OCI-LY7 (cell line): ENCODE data around the gene NSRP1. TPM values are rescaled to one million over a fixed set of nuclear protein-coding genes. Genes with fewer than 3 reads are reported as not detected.

Experiments used
- BruUV-seq: library from RNA; stranded (reverse); fragments of 400-500 nt; replicated peaks from 2 replicates; lab custom pipeline; 2021; lab: Mats Ljungman, UMichigan
- CTCF ChIA-PET: fragments of 300-600 bp; sonication (Branson Sonifier 250); formaldehyde crosslinking; loops from one replicate; lab custom pipeline; 2022; ENCODE audit warnings: antibody characterized with exemption; ENCODE audit not compliant: unreplicated experiment; lab: Charles Lee
- POLR2A ChIA-PET: fragments of 300-600 bp; sonication (Branson Sonifier 250); formaldehyde crosslinking; loops from one replicate; lab custom pipeline; 2022; ENCODE audit warnings: antibody characterized with exemption; lab: Charles Lee
- DNase-seq: peaks from one replicate; pipeline ENCODE4 v3.0.0-alpha.2; 2015; ENCODE audit warnings: low spot score
- H2AFZ ChIP-seq: fragments of 200-600 bp; sonication (generic), shearing (Covaris generic); 2 replicates; pipeline ENCODE4 v1.6.1; 2014; ENCODE audit warnings: mild to moderate bottlenecking, antibody characterized with exemption, low read length, moderate library complexity
- H3K27ac ChIP-seq: fragments of 200-600 bp; sonication (generic); 2 replicates; pipeline ENCODE4 v1.5.1; 2014; ENCODE audit warnings: mixed run types, low read depth, mild to moderate bottlenecking, moderate library complexity, low read length, inconsistent platforms; ENCODE audit not compliant: poor library complexity, severe bottlenecking
- H3K36me3 ChIP-seq: fragments of 200-600 bp; sonication (generic); 2 replicates; pipeline ENCODE4 v1.6.1; 2014; ENCODE audit warnings: mild to moderate bottlenecking, antibody characterized with exemption, low read length, moderate library complexity, mixed read lengths; ENCODE audit not compliant: insufficient read depth
- H3K4me1 ChIP-seq: fragments of 200-600 bp; sonication (generic); 2 replicates; pipeline ENCODE4 v1.5.1; 2014; ENCODE audit warnings: mild to moderate bottlenecking, low read length; ENCODE audit not compliant: insufficient read depth, poor library complexity, severe bottlenecking
- H3K4me2 ChIP-seq: fragments of 200-600 bp; sonication (generic); 2 replicates; pipeline ENCODE4 v1.6.1; 2014; ENCODE audit warnings: mild to moderate bottlenecking, low read length
- H3K4me3 ChIP-seq: fragments of 200-600 bp; sonication (generic); 2 replicates; pipeline ENCODE4 v1.5.1; 2014; ENCODE audit warnings: mild to moderate bottlenecking, low read depth, low read length; ENCODE audit not compliant: poor library complexity, severe bottlenecking
- H3K79me2 ChIP-seq: fragments of 200-600 bp; sonication (generic); 2 replicates; pipeline ENCODE4 v1.6.1; 2016; ENCODE audit warnings: low read depth, mild to moderate bottlenecking, low read length, moderate library complexity, mixed read lengths; ENCODE audit not compliant: insufficient read depth
- H3K9me2 ChIP-seq: fragments of 200-600 bp; sonication (generic); 2 replicates; pipeline ENCODE4 v1.6.1; 2016; ENCODE audit warnings: mild to moderate bottlenecking, low read length, mixed read lengths; ENCODE audit not compliant: insufficient read depth
- H3K9me3 ChIP-seq: fragments of 200-600 bp; sonication (generic); 2 replicates; pipeline ENCODE4 v1.6.1; 2014; ENCODE audit warnings: mild to moderate bottlenecking, mixed run types, low read length, mixed read lengths
- H4K20me1 ChIP-seq: fragments of 200-600 bp; sonication (generic); 2 replicates; pipeline ENCODE4 v1.6.1; 2014; ENCODE audit warnings: mild to moderate bottlenecking, antibody characterized with exemption, low read length, moderate library complexity, mixed read lengths; ENCODE audit not compliant: insufficient read depth
- CTCF ChIP-seq: fragments of 200-600 bp; sonication (generic); conservative IDR thresholded peaks from 2 replicates; pipeline ENCODE4 v1.5.1; 2014; ENCODE audit warnings: mild to moderate bottlenecking, antibody characterized with exemption, low read length, moderate library complexity, mixed read lengths
- EZH2phosphoT487 ChIP-seq: fragments of 200-600 bp; sonication (generic); IDR thresholded peaks from 2 replicates; pipeline ENCODE4 v1.6.1; 2018; ENCODE audit warnings: low read depth, borderline replicate concordance, mild to moderate bottlenecking, mixed run types, antibody characterized with exemption, low read length, moderate library complexity, mixed read lengths
- intact Hi-C: fragments of 100-400 bp; cut with micrococcal nuclease; formaldehyde crosslinking; loops from one replicate; pipeline ENCODE4 v1.10.0; 2022; ENCODE audit not compliant: unreplicated experiment
- total RNA-seq, 2 experiments: library from RNA; depleted of rRNA in 1 of 2; stranded (reverse); fragments of >200 nt in 1 of 2; shearing (Covaris generic) in 1 of 2; gene quantifications; 2 replicates each; pipeline ENCODE4 v1.2.3, GENCODE V29; 2014 to 2022

NSRP1 gene
- total RNA-seq, 2 experiments from 2014 or later, result 18.6 to 44.1 TPM

DNA sequence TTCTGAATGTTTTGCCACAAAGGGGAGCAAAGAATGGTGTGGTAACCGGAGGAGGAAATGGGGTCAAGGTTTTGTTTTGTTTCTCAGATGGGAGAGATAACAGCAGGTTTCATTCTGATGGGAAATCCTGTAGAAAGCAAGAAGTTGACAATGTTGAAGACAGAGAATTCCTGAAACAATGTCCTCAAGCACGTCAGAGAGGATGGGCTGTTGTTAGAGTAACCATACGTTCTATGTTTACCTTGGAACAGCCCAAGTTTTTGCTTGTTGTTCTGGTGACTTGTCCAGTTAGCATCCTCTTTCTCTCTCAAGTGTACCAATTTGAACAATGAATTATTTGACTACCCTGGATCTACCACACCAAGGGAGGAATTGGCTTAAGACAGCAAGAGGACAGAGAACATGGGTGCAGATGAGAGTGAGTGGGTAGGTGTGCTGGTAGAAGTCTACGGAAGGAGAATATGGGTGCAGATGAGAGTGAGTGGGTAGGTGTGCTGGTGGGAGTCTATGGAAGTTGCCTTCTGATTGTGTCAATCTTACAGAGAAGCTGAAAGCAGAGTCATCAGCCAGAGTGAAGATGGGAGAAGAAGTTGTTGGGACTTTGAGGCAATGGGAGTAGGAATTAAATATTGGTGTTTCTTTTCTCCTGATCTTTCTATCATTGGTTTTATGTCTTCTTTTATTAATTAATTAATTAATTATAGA is 14.8 kb upstream of the NSRP1 start:
- H3K4me2 ChIP-seq, result no peak overlapping the region
- no peak for TF ChIP-seq EZH2phosphoT487
- no peak for TF ChIP-seq CTCF
- no peaks in the 10 kb centered on the region for H3K4me1 ChIP-seq
- no peaks in the 10 kb centered on the region for H3K36me3 ChIP-seq
- no peak for DNase-seq
- H3K9me3 ChIP-seq, result no peaks in the 10 kb centered on the region
- ChIA-PET POLR2A (no interaction called here), CTCF (no interaction called here)
- H3K27ac ChIP-seq, result no peak overlapping the region
- intact Hi-C loops, result loop anchor here (5.0 to 10.0 kb wide), 2 partner anchors 133 to 175 kb away; partner anchors contain the start of gene SLC6A4
- no peak overlapping the region for H3K4me3 ChIP-seq
- no TSS peak for BruUV-seq
- no peaks in the 10 kb centered on the region for H3K9me2 ChIP-seq
- no peak overlapping the region for H2AFZ ChIP-seq
- H3K79me2 ChIP-seq, result no peaks in the 10 kb centered on the region
- no peaks in the 10 kb centered on the region for H4K20me1 ChIP-seq

- H3K4me3 ChIP-seq, result no peak overlapping the region
- CTCF ChIA-PET, result interaction anchor here (1.6 kb wide), 1 partner anchor 220 kb away, joined by 6 read pairs; no protein-coding TSS in a partner anchor
- POLR2A ChIA-PET, result interaction anchor here (1.2 to 1.3 kb wide), 2 partner anchors 9 to 11 kb away, joined by 4 to 6 read pairs; no protein-coding TSS in a partner anchor
Measured at GRCh38 chr17:30103921-30104320, 12.7 kb upstream of the NSRP1 start.

More at GRCh38 chr17:30103921-30104320, 12.7 kb upstream of the NSRP1 start:
- no peaks in the 10 kb centered on the region for H3K9me2 ChIP-seq
- no peaks in the 10 kb centered on the region for H3K4me1 ChIP-seq
- H3K27ac ChIP-seq, result no peak overlapping the region
- no peaks in the 10 kb centered on the region for H3K79me2 ChIP-seq
- no peaks in the 10 kb centered on the region for H3K9me3 ChIP-seq
- H3K36me3 ChIP-seq, result no peaks in the 10 kb centered on the region
- intact Hi-C loops, result loop anchor here (1.0 to 10.0 kb wide), 3 partner anchors 131 to 232 kb away; partner anchors contain the start of gene SLC6A4
- TF ChIP-seq CTCF, result no peak
- no peak for TF ChIP-seq EZH2phosphoT487
- no peak overlapping the region; the same call in 1 of the 2 replicates for H2AFZ ChIP-seq
- no peak for DNase-seq
- H3K4me2 ChIP-seq, result 0 out of 2 replicates have a peak overlapping the region, but pooled peaks have one; percentile 8
- no TSS peak for BruUV-seq
- no peaks in the 10 kb centered on the region for H4K20me1 ChIP-seq
